Astrocyte (in vitro differentiated cells and primary cell): ENCODE results near the gene KIAA0232.
"Not testable (repeated sequence)": the region's sequence is repeated elsewhere in the genome, so short reads cannot be mapped to it uniquely, and the experiment has no call there.

ENCODE experiments used
- CTCF ChIP-seq: IDR thresholded peaks from 2 replicates; pipeline ENCODE4 v1.5.1; 2011; ENCODE audit warnings: low read depth, mild to moderate bottlenecking, inconsistent platforms, low read length, moderate library complexity; ENCODE audit not compliant: insufficient read depth
- EZH2 ChIP-seq: IDR thresholded peaks from 2 replicates; pipeline ENCODE4 v1.6.1; 2012; ENCODE audit warnings: mild to moderate bottlenecking, low read length, inconsistent platforms; ENCODE audit not compliant: insufficient read depth

- TF ChIP-seq CTCF, EZH2: not testable (repeated sequence)
Observed at GRCh38 chr4:6756345-6756744, 26.2 kb upstream of the KIAA0232 start.
